RPMI7951 (cell line): Measurements from ENCODE around the gene KCNC1. TPM values are rescaled to one million over a fixed set of nuclear protein-coding genes. Genes with fewer than 3 reads are reported as not detected.
A peak's percentile ranks its signal among the peaks of the same experiment; 100 is the strongest.

ENCODE experiments used
- DNase-seq: peaks from one replicate; pipeline ENCODE4 v3.0.0-alpha.2; 2012; ENCODE audit warnings: low read depth
- total RNA-seq: library from RNA; depleted of rRNA; stranded (reverse); fragments of >200 nt; shearing (Covaris generic); gene quantifications from 2 replicates; pipeline ENCODE4 v1.2.3, GENCODE V29; 2014; rRNA removed

KCNC1 gene
- not detected in 2 replicates for total RNA-seq

DNA sequence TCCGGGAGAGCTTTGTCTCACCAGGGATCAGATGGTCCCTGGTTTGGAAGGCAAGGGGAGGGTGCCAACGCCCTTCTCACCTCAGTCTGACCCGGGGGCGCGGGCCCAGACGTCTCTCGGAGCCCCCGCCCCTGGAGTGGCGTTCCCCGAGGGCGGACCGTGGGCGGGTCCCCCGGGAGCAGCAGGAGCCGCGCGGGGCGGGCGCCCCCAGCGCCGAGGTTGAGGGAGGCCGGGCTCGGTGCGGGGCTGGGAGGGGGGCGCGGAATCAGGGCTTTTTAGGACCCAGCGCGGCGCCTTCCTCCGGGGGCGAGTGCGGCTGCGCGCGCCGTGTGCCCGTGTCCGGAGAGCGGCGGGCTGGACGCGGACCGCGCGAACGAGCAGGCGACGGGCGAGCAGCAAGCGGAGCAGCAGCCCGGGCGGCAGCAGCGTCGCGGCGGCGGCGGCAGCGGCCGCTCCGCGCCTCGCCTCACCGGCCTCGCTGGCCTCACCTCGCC, at the start of gene KCNC1:
Gene KCNC1 (plus strand): TSS at position 364 of the 494 bp plus-strand sequence. CDS start 1,222 bp downstream, outside the sequence.
- peak; percentile 19 for DNase-seq

DNA sequence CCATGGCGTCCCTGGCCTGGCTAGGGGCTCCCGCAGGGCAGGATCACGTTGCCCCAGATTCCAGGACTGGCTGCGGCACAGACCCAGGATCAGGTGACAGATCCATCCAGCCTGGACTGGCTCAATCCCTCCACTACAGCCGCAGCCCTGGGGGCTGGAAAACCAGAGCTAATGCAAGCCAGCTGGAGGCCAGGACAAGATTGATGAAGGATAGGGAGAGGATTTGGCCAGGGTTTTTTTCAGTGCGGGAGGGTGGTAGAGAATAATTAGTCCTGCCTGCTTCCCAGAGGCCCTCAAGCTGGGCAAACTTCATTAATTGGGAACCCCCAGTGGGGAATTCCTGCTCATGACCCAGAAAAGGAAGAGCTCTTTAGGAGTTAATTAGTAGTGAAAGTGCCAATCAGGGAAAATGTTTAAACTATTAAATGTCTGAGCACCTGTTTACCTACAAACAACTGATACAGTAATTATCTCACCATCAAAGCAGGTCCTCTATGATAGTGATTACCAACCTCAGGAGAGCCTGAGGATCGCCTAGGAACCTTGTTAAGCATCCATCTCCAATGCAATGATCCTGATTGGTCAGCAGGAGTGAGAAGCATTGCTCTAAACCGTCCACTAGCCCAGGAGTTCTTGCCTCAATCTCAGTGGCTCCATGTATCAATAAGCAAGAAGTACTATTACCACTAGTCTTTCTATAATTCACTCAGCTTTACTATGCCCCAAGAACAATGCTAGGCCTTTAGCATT, 48.2 kb upstream of the KCNC1 start:
- DNase-seq, result peak; percentile 91

DNA sequence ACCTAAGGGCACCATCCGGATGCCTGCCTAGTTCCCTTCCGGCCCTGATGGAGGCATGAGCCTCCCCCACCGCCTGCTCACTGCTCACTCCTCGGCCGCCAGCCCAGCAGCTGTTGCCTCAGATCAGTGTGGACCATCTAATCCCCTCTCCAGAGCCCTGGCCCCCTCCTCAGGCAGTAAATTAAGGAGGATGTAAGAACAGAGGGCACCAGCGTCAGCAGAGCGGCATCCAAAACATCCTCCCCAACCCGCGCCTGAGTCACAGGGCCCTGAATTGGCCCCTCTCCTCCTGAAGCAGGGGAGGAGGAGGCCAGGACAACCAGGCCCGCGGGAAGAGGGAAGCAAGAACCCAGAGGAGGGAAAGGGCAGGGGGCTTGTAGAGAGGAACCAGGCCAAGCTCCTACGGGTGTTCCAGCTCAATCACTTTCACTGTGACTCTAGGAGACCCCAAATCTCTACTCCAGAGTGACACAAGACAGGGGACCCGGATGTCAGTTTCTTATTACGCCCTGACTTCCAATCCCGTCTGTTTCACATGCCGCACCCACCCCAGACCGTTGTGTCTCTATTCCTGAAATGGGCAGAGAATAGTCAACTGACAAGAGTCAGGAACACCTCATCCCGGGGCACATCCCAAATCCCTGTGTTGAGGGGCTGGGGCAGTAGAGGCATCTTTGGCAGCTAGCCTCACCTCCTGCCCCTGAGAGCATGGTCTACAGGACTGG, 46.5 kb upstream of the KCNC1 start:
- DNase-seq, result peak; percentile 47

DNA sequence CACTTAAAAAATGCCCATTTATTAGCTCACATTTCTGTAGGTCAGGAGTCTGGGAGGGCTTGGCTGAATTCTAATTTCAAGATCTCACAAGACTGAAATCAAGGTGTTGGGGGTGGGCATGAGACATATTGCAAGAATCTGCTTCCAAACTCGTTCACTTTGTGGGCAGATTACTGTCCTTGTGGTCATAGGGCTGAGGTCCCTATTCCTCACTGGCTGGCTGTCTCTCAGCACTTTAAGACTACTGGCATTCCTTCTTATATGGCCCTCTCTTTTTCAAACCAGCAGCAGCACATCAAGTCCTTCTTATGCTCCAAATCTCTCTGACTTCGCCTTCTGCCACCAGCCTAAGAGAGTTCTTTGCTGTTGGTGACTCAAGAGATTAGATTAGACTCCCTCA, 43.0 kb upstream of the KCNC1 start:
- no peak for DNase-seq

DNA sequence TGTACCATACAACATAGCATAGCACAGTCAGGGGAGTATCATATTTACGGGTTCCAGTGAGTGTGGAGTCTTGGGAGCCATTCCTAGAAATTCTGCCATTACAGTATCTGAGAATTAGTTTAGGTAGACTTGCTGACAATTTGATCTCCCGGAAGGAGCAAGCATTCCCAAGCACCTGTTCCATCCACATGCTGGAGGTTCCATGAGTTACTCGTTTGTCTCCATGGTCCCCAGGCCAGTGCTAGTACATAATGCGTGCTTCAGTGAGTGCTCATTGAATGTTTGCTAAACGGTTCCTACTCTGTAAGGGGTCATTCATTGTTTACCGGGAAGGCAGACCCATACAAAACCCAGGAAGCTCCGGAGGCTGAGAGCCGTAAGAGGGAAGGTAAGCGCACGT, 42.6 kb upstream of the KCNC1 start:
- DNase-seq, result no peak

DNA sequence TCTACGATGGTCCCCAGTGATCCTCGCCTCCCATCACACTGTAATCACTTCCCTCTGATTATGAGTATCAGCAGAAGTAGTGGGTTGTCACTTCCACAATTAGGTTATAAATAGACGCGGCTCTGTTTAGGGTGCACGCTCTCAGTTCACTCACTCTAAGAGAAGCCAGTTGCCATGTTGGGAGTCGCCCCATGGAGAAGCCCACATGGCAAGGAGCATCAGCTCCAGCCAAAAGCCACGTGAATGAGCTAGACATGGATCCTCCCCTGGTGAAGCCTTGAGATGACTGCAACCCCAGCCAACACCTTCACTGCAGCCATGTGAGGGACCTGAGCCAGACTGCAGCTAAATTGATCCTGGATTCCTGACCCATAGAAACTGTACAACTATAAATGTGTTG, 41.6 kb upstream of the KCNC1 start:
- no peak for DNase-seq

DNA sequence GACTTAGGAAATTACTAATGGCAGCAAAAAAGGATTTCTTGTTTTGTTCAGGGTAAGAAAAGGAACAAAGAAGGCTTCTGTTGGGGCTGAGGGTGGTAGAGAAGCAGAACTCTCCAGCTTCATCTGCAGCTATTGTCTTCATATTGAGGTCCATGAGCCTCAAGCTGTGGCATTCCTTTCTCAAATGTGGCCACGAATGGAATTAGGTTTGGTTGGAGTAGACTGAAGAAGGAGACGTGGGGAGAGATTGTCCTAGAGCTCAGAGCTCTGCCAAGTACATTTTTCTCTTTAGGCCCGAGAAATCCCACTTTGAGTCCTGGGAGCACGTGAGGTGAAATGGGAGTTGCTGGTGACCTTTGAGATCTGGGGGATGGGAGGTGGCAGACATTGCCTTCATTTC, 41.0 kb upstream of the KCNC1 start:
- no peak for DNase-seq

DNA sequence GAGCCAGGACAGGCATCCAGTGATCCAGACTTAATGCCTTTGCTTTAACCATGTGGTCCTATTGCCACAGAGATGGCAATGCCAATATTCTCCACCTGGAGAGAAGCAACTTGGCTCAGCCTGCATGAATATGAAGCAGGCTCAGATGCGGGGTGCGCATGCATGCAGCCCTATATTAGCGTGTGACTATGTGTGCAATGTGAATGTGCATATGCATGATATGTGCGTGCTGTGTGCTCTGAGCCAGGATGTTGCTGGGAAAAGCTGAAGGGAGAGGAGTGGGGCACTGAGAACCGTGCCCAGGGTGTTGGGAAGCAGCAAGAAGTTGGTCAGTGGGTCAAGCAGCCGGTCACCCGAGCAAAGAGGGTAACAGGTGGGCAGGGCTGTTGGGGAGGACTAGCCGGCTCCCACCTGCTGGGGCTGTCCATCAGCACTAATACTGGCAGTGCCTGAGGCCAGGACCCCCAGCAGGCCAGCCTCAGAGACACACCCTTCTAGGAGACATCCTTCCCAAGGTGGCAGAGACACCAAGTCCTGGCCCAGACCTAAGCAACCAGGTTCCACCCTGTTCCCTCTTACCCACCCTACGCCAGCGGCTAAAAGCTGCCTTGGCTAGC, 40.0 kb upstream of the KCNC1 start:
- no peak for DNase-seq

DNA sequence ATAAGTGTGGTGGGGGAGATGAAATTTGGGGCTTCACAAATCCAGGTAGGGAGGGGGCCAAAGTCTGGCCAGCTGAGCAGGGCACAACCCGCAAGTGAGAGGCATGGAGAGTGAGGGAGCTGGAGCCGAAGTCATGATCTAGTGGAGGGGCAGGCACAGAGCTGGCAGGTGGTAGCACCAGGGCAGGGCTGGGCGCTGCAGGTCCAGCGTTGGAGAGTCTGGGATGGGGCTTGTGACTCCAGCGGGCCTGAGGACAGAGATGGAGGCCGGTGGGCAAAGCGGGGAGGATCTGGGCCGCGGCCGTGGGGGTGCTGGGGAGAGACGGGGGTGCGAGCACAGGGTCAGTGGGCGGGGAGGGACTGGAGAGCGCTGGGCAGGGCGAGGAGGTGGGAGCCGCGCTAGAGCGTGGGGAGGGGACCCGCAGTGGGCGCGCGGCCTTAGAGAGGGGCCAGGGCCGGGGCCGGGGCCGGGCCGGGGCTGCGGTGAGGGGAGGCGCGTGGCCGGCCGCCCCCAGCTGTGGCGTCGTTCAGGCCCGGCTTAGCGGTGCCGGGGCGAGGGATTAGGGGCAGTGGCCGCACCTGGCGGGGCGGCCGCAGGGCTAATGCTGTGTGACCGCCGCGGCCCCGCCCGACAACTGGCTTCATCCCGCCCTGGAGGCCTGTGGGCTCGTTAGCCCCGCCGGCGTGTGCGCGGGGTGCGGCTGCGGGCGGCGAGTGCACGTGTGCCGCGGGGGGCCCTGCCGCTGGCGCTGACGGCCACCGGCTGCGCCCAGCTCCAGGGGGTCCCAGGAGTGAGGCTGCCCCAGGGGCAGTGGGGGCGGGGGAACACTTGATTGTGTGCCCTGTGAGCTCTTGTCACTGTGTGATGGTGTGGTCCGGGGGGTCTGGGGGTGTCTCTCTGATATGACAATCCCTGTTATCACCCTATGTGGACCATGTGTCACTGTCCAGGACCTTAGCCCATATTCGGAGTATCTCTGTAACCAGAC, 38.8 kb upstream of the KCNC1 start:
- no peak for DNase-seq

DNA sequence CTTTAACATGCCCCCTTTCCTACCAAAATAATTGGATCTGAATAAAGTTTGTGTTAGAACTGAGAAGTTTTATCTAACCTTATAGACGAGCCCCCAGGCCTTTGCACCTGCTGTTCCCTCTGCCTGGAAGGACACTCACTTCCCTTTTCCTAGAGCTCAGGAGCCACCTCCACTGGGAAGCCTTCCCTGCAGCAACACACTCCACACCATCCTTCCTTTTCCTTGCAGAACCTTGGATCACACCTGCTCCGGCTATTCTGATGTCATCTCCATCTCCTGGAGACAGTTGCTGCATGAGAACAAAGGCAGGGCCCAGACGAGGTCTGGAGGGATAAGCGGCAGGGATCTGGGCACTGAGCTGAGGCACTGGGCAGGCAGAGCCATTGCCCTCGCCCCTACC, 37.8 kb upstream of the KCNC1 start:
- no peak for DNase-seq

DNA sequence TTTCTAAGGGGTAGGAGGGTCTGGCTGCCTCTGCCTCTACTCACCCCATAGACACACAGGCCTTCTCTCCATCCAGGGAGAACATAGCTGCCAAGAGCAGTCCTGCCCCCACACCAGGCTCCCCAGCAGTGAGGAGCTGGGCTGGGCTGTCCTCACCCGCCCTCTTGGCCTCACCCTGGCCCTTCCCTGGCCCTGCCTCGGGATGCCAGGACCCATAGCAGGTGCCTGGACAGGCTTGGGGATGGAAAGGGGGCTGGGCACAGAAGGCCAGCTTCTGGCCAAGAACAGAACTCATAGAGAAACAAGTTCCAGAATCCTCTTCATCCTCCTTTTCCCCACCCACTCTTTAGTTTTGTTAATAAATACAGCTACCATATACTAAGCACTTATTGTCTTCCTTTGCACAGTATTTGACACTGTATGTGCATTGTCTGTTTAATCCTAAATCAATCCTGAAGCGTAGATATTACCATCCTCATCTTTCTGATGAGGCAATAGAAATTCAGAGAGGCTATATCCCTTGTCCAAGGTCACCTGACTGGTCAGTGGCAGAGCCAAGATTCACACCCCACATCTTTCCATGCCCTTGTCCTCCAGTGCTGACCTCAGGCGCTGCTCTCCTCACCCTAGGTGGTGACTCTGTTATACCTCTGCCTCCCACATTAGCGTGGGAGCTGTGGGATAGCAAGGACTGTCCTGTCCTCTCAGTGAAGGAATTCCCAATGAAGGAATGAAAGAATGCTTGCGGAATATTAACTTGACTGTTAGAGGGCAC, 37.2 kb upstream of the KCNC1 start:
- DNase-seq, result no peak

DNA sequence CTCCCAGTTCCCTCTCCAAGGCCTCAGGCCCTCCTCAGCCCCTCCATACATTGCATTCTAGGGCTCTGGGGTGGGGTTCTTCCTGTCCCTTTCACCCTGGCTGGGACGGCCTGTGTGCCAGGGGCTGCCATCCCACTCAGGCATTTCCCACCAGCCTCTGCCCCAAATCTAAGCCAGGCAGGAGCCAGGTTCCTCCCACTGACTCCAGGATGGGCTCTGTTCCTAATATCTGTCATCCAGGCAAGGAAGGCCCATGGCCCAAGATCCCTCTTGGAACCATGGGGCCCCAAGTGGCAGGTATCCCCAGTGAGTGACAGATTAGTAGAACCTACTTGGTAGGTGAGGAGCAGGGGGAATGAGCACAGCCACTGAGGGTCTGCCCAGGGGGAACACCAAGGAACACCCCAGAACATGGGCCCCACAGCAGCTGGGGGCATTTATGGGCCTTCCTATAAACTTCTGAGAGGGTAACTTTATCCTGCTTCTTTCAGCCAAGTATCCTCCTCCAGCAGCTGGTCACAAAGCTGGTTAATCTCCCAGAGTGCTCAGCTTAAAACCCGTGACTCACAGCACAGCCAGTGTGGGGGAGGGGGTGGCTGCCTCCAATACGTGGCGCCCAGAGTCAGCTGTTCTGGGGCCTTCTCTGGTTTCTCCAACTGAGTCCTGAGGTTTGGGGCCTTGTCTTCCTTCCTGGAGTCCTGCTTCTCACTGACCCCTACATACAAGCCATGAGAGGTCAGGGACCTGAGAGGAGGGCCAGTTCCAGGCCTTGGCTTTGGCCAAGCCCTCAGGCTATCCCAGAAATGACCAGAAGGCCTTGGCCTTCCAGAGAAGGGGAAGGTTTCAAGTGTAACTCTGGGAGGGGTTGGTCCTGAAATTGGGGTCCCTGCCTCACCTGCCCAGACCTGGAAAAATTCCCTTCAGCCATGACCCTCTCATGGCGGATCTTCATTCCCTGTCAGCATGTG, 35.1 kb upstream of the KCNC1 start:
- DNase-seq, result peak; percentile 48

DNA sequence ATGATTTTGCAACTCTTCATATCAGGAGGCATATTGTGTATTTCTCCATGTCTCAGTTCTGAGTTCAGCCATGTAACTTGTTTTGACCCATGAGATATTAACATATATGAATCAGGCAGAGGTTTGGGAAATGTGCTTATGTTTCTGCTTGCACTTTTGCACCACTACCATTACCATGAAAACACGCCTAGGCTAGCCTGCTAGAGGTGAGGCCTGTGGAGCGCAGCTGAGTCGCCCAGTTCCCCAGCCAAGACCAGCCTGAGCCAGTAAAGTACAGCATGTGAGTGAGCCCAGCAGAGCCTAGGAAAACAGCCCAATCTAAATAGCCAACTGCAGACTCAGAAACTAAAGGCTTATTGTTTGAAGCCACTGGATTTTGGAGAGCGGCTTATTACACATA, 33.6 kb upstream of the KCNC1 start:
- DNase-seq, result no peak

DNA sequence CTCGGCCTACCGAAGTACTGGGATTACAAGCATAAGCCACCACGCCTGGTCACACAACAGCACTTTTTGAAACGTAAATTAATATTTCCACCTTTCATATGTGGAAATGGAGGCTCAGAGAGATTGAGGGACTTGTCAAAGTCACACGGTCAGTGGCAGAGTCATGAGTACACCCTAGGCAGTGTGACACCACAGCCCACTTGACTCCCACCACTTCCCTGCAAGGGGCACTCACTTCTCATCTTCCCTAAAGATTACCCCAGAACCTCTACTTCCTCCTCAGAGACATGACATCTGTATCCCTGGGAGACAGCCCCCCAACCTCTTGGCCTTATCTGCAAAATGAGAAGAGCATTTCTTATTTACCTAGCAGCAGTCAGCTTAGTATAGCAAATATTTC, 31.7 kb upstream of the KCNC1 start:
- no peak for DNase-seq

DNA sequence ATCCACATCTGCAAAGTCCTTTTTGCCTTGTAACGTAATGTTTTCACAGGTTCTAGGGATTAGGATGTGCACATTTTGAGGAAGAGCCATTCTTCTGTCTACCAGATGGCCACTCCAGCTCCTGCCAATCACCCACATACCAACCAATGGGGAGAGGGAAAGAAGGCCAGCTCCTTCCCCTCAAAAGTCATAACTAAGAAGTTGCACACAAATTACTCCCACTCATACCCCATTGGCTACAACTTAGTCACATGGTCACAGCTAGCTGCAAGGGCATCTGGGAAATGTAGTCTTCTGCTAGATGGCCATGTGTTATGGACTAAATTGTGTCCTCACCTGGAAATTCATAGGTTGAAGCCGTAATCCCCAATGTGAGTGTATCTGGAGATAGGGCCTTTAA, 30.6 kb upstream of the KCNC1 start:
- DNase-seq, result peak; percentile 24

DNA sequence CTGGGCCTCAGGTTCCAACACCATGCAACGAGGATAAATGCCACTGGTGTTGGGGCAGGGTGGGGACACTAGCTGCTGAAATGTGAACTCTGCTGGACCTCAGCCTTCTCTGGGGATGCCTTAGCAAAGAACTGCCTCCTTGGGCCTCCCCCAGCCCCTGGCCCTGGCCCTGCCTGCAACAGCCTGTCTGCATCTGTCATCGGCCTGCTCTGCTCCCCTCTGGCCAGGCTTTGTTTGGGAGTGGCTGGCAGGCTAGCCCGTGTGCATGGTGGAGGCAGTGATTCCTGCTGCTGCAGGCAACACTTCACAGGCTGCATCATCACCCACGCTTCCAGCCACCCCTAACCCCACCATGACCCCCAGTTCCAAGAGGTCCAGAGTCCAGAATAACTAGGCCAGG, 26.8 kb upstream of the KCNC1 start:
- DNase-seq, result no peak

DNA sequence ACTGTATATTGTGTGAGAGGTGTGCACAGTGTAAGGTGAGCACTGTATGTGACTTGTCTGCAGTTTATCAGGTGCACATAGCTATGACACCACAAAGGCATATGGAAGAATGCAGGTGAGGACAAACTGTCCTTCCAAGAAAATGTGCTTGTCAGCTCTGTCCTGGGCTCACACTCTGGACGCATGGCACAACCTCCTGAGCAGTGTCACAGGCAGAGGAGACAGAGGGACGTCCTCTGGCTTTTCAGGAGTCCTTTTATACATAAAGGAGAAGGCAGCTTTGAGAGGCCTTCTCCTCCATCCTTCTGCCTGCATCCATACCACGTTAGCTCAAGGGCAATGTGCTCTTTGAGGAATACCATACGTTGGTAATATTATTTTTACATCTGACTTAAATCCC, 22.7 kb upstream of the KCNC1 start:
- DNase-seq, result no peak

DNA sequence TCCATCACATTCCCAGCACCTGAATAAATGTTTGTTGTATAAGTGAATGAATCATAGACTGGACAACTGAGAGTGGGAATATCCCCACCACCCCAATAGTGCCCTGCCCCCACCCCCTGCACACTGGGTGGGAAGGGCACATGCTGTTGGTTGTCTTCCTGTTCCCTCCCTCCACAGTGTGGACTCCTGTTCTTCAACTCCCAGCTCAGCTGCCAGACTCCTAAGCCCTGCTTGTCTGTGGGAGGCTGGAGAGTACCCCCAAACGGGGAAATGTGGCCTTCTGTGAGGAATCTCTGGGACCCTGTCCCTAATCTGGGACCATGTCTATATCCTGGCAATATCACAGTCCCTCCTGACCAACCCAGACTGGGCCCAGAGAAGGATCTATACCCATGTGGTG, 20.7 kb upstream of the KCNC1 start:
- no peak for DNase-seq

DNA sequence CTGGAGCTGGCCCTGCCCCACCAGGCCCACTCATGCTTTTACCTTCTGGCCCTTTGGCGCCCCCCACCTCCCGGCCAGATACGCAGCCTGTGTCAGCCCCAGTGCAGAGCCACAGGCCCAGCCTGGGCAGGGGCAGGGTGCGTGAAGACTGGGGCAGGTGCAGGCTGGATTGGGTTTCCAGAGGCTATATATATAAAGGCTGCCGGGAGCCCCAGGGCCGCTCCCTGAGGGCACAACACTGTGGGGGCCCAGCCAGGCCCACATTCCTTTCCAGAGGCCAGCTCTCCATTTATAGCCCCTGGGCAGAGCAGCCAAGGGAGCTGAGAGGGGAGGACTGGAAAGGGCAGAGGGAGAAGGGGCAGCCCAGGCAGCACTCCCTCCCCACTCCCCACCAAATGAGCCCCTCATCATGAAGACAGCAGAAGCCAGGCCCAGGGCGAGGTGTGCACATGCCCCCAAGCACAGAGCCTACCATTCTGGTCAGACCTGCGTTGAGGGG, 20.2 kb upstream of the KCNC1 start:
- no peak for DNase-seq
